CD4-positive, alpha-beta memory T cell (primary cell): Measurements from ENCODE around the gene DUS1L. TPM values are rescaled to one million over a fixed set of nuclear protein-coding genes. Genes with fewer than 3 reads are reported as not detected.

Experiments used
- CTCF ChIA-PET: fragments of 350-600 bp; sonication (Branson Sonifier 250); formaldehyde crosslinking; loops from one replicate; lab custom pipeline; 2021; ENCODE audit warnings: inconsistent platforms; ENCODE audit not compliant: partially characterized antibody; lab: Charles Lee
- POLR2A ChIA-PET: fragments of 350-600 bp; sonication (Branson Sonifier 250); formaldehyde crosslinking; loops from one replicate; lab custom pipeline; 2021; ENCODE audit not compliant: partially characterized antibody; lab: Charles Lee
- DNase-seq, 5 donors: peaks; one replicate each; pipeline versions ENCODE4 v3.0.0 to v3.0.0-alpha.2; 2020 to 2022; ENCODE audit warnings: mixed read lengths in 1 of 5
- H3K27ac ChIP-seq: one replicate; pipeline ENCODE4 v1.7.0; 2013; ENCODE audit warnings: low read depth, low read length
- H3K27me3 ChIP-seq: 2 replicates; pipeline ENCODE4 v1.7.0; 2013; ENCODE audit warnings: mild to moderate bottlenecking, low read length, moderate library complexity; ENCODE audit not compliant: insufficient read depth
- H3K36me3 ChIP-seq: 2 replicates; pipeline ENCODE4 v1.7.0; 2013; ENCODE audit warnings: mild to moderate bottlenecking, low read length, moderate library complexity; ENCODE audit not compliant: insufficient read depth
- H3K4me1 ChIP-seq: 2 replicates; pipeline ENCODE4 v1.7.0; 2013; ENCODE audit warnings: mild to moderate bottlenecking, low read length, moderate library complexity; ENCODE audit not compliant: insufficient read depth
- H3K4me3 ChIP-seq, 2 donors: one replicate each; pipeline ENCODE4 v1.7.0; 2013; ENCODE audit warnings: low read length in 2 of 2, mild to moderate bottlenecking in 1 of 2
- H3K9me3 ChIP-seq, 2 donors: one replicate each; pipeline ENCODE4 v1.7.0; 2013; ENCODE audit warnings: low read length in 2 of 2, control low read depth in 1 of 2; ENCODE audit not compliant: control insufficient read depth in 1 of 2
- H3K27ac Mint-ChIP-seq, 7 donors: one replicate each; pipeline ENCODE4 v1.8.0; 2020 to 2021; ENCODE audit warnings: mixed read lengths in 7 of 7, mild to moderate bottlenecking in 6 of 7, inconsistent platforms in 3 of 7, moderate library complexity in 3 of 7
- H3K27me3 Mint-ChIP-seq, 2 donors: one replicate each; pipeline ENCODE4 v1.8.0; 2020 to 2021; ENCODE audit warnings: mixed read lengths in 2 of 2
- H3K36me3 Mint-ChIP-seq, 2 donors: one replicate each; pipeline ENCODE4 v1.8.0; 2020 to 2021; ENCODE audit warnings: mixed read lengths in 2 of 2, inconsistent platforms in 1 of 2, mild to moderate bottlenecking in 1 of 2
- H3K4me1 Mint-ChIP-seq, 4 donors: one replicate each; pipeline ENCODE4 v1.8.0; 2020 to 2021; ENCODE audit warnings: mixed read lengths in 4 of 4, mild to moderate bottlenecking in 1 of 4
- H3K4me3 Mint-ChIP-seq, 8 donors: one replicate each; pipeline ENCODE4 v1.8.0; 2020 to 2021; ENCODE audit warnings: mixed read lengths in 8 of 8, mild to moderate bottlenecking in 7 of 8, moderate library complexity in 6 of 8, inconsistent platforms in 3 of 8
- H3K9me3 Mint-ChIP-seq, 8 donors: one replicate each; pipeline ENCODE4 v1.8.0; 2020 to 2021; ENCODE audit warnings: mixed read lengths in 8 of 8, mild to moderate bottlenecking in 5 of 8, inconsistent platforms in 3 of 8, moderate library complexity in 1 of 8
- intact Hi-C: fragments of 100-400 bp; cut with micrococcal nuclease; formaldehyde crosslinking; loops from one replicate; pipeline ENCODE4 v1.15.1; 2023
- polyA plus RNA-seq, 2 donors: library from polyadenylated mRNA; unstranded; fragments of 300-500 nt; fragmentation: Illumina TruSeq; gene quantifications; one replicate each; pipeline ENCODE4 v1.2.3, GENCODE V29; 2021
- total RNA-seq, 2 experiments: library from RNA; stranded (reverse); gene quantifications; one replicate each; pipeline ENCODE4 v1.2.3, GENCODE V29; 2021

The DUS1L gene
- total and polyA plus RNA-seq, 4 experiments from 2014 or later = 48.1 to 141 (median 139) TPM

GRCh38 chr17:82017612-82018151, 47.9 kb downstream of the DUS1L start:
- H3K27me3 Mint-ChIP-seq = no peaks in the 10 kb centered on the region
- intact Hi-C loops = no loop called here
- DNase-seq = no peak
- ChIA-PET CTCF (interaction anchor here (1.4 to 7.5 kb wide), 2 partner anchors 14 to 58 kb away, joined by 3 to 81 read pairs; partner anchors contain the start of gene NOTUM), POLR2A (interaction anchor here (0.6 to 1.7 kb wide), 3 partner anchors 21 to 58 kb away, joined by 3 to 4 read pairs (median 4); partner anchors contain the start of gene ASPSCR1)
- Histone ChIP-seq H3K9me3 (no peaks in the 10 kb centered on the region), H3K27me3 (no peaks in the 10 kb centered on the region), H3K27ac (no peak overlapping the region), H3K36me3 (no peaks in the 10 kb centered on the region), H3K4me1 (peaks cover 19% of the 10 kb centered on the region), H3K4me3 (no peak overlapping the region)
- H3K4me1 Mint-ChIP-seq = peaks cover 3 to 19% (median 13%) of the 10 kb centered on the region in 4 donors
- H3K4me3 Mint-ChIP-seq = no peak overlapping the region
- H3K36me3 Mint-ChIP-seq = peaks cover 0 to 3% of the 10 kb centered on the region in 2 donors
- H3K27ac Mint-ChIP-seq = no peak overlapping the region
- no peaks in the 10 kb centered on the region for H3K9me3 Mint-ChIP-seq

DNA sequence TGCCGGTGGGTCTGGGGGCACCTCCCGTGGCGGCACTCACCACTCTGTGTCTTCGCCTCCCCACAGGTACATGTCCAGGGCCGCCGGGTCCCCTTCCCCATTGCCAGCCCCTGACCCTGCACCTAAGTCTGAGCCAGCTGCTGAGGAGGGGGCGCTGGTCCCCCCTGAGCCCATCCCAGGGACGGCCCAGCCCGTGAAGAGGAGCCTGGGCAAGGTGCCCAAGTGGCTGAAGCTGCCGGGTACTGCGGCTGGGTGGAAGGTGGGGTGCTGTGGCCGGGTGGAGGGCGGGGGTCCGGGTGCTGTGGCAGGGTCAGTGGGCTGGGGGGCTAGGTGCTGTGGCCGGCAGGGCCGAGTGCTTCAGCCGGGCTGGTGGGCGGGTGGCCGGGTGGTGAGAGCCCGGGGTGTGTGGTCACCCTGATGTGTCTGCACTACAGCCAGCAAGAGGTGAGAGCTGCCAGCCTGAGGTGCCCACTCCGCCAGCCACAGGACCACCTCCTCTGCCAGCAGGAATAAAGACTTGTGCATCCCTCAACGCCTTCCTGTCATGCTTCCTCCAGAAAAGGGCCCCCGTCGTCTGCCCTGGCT, 48.6 kb downstream of the DUS1L start:
- H3K27ac Mint-ChIP-seq = no peak overlapping the region
- ChIA-PET CTCF (interaction anchor here (1.4 to 7.5 kb wide), 3 partner anchors 14 to 57 kb away, joined by 3 to 81 read pairs (median 3); partner anchors contain the start of genes DCXR and NOTUM), POLR2A (interaction anchor here (0.6 to 1.2 kb wide), 2 partner anchors 20 to 57 kb away, joined by 3 to 4 read pairs; no protein-coding TSS in a partner anchor)
- peaks cover 3 to 16% (median 11%) of the 10 kb centered on the region in 4 donors for H3K4me1 Mint-ChIP-seq
- no peaks in the 10 kb centered on the region for H3K9me3 Mint-ChIP-seq
- Histone ChIP-seq H3K4me3 (no peak overlapping the region), H3K27ac (no peak overlapping the region), H3K9me3 (no peaks in the 10 kb centered on the region), H3K36me3 (no peaks in the 10 kb centered on the region), H3K27me3 (no peaks in the 10 kb centered on the region), H3K4me1 (peaks cover 15% of the 10 kb centered on the region)
- intact Hi-C loops = no loop called here
- DNase-seq = no peak
- no peaks in the 10 kb centered on the region for H3K27me3 Mint-ChIP-seq
- H3K4me3 Mint-ChIP-seq = no peak overlapping the region
- peaks cover 0 to 3% of the 10 kb centered on the region in 2 donors for H3K36me3 Mint-ChIP-seq

GRCh38 chr17:82016061-82016874, 49.3 kb downstream of the DUS1L start:
- DNase-seq = no peak
- peaks cover 8% of the 10 kb centered on the region for H3K4me1 ChIP-seq
- H3K27ac Mint-ChIP-seq = no peak overlapping the region
- POLR2A ChIA-PET = no interaction called here
- CTCF ChIA-PET = interaction anchor here (1.6 kb wide), 2 partner anchors 21 to 57 kb away, joined by 3 to 6 read pairs; partner anchors contain the start of gene DCXR
- H3K36me3 Mint-ChIP-seq = peaks cover 0 to 3% of the 10 kb centered on the region in 2 donors
- no peak overlapping the region for H3K27ac ChIP-seq
- peaks cover 0 to 9% (median 5%) of the 10 kb centered on the region in 4 donors for H3K4me1 Mint-ChIP-seq
- H3K27me3 Mint-ChIP-seq = no peaks in the 10 kb centered on the region
- H3K27me3 ChIP-seq = no peaks in the 10 kb centered on the region
- no peaks in the 10 kb centered on the region for H3K9me3 Mint-ChIP-seq
- H3K36me3 ChIP-seq = no peaks in the 10 kb centered on the region
- intact Hi-C loops = no loop called here
- no peaks in the 10 kb centered on the region for H3K9me3 ChIP-seq
- H3K4me3 ChIP-seq = no peak overlapping the region
- H3K4me3 Mint-ChIP-seq = no peak overlapping the region

DNA sequence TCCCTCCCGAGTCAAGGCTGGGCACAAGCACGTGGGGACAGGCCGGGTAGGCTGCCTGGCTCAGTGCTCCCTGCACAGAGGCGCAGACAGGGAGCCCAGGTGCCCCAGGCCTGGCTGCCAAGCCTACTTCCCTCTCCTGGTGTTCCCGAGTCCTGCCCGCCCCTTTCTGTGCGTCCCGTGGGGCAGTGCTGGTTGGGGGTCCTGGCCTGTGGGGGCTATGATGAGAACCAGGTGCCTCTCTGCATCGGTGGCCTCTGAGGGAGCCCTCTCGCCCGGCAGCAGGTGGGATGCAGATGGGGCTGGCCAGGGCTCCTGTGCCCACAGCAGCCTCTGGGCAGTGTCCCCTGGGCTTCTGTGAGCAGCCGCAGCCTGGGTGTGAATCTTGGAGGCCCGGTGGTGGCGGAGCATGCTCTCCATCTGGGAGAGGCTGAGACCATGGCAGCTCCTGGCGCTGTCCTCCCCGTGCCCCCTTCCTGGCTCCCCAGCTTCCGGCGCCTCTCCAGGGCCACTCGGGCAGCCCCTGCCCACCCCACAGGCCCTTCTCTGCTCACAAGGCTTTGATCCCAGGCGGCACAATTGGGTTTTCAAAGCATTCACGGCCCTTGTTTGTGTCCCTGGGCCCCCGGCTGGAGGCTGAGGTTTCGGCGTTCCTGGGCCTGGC, 50.2 kb downstream of the DUS1L start:
- CTCF ChIA-PET = interaction anchor here (1.6 kb wide), 2 partner anchors 22 to 56 kb away, joined by 3 to 6 read pairs; partner anchors contain the start of gene DCXR
- H3K4me3 Mint-ChIP-seq = no peak overlapping the region
- H3K36me3 ChIP-seq = no peaks in the 10 kb centered on the region
- no peaks in the 10 kb centered on the region for H3K9me3 ChIP-seq
- H3K4me3 ChIP-seq = no peak overlapping the region
- H3K4me1 ChIP-seq = no peaks in the 10 kb centered on the region
- H3K9me3 Mint-ChIP-seq = no peaks in the 10 kb centered on the region
- POLR2A ChIA-PET = interaction anchor here (1.1 kb wide), 1 partner anchor 48 kb away, joined by 3 read pairs; no protein-coding TSS in a partner anchor
- intact Hi-C loops = no loop called here
- no peak overlapping the region for H3K27ac ChIP-seq
- H3K27me3 ChIP-seq = no peaks in the 10 kb centered on the region
- DNase-seq = no peak
- peaks cover 0 to 5% (median under 1%) of the 10 kb centered on the region in 4 donors for H3K4me1 Mint-ChIP-seq
- H3K36me3 Mint-ChIP-seq = peaks cover 0 to 3% of the 10 kb centered on the region in 2 donors
- no peak overlapping the region for H3K27ac Mint-ChIP-seq
- no peaks in the 10 kb centered on the region for H3K27me3 Mint-ChIP-seq

DNA sequence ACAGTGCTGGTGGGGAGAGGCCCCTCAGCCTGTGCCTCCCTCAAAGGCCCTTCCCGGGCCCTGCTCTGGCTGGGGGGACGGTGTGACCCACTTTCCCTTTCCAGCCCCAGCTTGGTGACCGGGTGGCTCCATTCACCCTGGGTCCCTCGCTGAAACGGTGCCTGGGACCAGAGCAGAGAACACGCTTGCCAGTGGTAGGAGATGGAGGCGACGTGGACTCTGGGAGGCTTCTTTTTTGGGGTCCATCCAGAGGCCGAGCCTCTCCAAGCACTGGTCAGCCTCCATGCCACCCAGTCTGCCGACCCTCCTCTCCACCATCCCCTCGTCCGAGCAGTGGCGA, 50.7 kb downstream of the DUS1L start:
- Mint-ChIP-seq H3K9me3 (no peaks in the 10 kb centered on the region), H3K27me3 (no peaks in the 10 kb centered on the region), H3K36me3 (peaks cover 0 to 3% of the 10 kb centered on the region in 2 donors), H3K4me3 (no peak overlapping the region), H3K27ac (no peak overlapping the region), H3K4me1 (peaks cover 0 to 5% (median 0%) of the 10 kb centered on the region in 4 donors)
- no peak overlapping the region for H3K27ac ChIP-seq
- no peaks in the 10 kb centered on the region for H3K27me3 ChIP-seq
- intact Hi-C loops = no loop called here
- CTCF ChIA-PET = interaction anchor here (1.6 kb wide), 1 partner anchor 56 kb away, joined by 6 read pairs; no protein-coding TSS in a partner anchor
- H3K9me3 ChIP-seq = no peaks in the 10 kb centered on the region
- no peaks in the 10 kb centered on the region for H3K4me1 ChIP-seq
- POLR2A ChIA-PET = interaction anchor here (1.1 kb wide), 1 partner anchor 48 kb away, joined by 3 read pairs; no protein-coding TSS in a partner anchor
- H3K4me3 ChIP-seq = no peak overlapping the region
- no peak for DNase-seq
- H3K36me3 ChIP-seq = no peaks in the 10 kb centered on the region

- Histone ChIP-seq H3K4me1 (no peaks in the 10 kb centered on the region), H3K9me3 (no peaks in the 10 kb centered on the region), H3K27me3 (no peaks in the 10 kb centered on the region), H3K4me3 (no peak overlapping the region), H3K36me3 (no peaks in the 10 kb centered on the region), H3K27ac (no peak overlapping the region)
- Mint-ChIP-seq H3K4me3 (no peak overlapping the region), H3K9me3 (no peaks in the 10 kb centered on the region), H3K27me3 (no peaks in the 10 kb centered on the region), H3K36me3 (peaks cover 0 to 3% of the 10 kb centered on the region in 2 donors), H3K27ac (no peak overlapping the region), H3K4me1 (peaks cover 0 to 5% (median 0%) of the 10 kb centered on the region in 4 donors)
- CTCF ChIA-PET = no interaction called here
- POLR2A ChIA-PET = interaction anchor here (1.1 kb wide), 1 partner anchor 47 kb away, joined by 3 read pairs; no protein-coding TSS in a partner anchor
- intact Hi-C loops = no loop called here
- DNase-seq = no peak
These were observed 51.2 kb downstream of the DUS1L start for GRCh38 chr17:82014432-82014831.
